Endodermal cell (in vitro differentiated cells): ENCODE results near the gene METTL27. TPM values are rescaled to one million over a fixed set of nuclear protein-coding genes. Genes with fewer than 3 reads are reported as not detected.

Experiments
- DNase-seq: peaks from one replicate; pipeline ENCODE4 v3.0.0-alpha.2; 2017
- H3K27ac ChIP-seq: 2 replicates; pipeline ENCODE4 v1.5.1; 2013; ENCODE audit warnings: mild to moderate bottlenecking, low read depth, low read length, moderate library complexity
- H3K27me3 ChIP-seq: 2 replicates; pipeline ENCODE4 v1.6.1; 2013; ENCODE audit warnings: mild to moderate bottlenecking, low read length, moderate library complexity; ENCODE audit not compliant: insufficient read depth, control insufficient read depth, poor library complexity, severe bottlenecking
- H3K36me3 ChIP-seq: 2 replicates; pipeline ENCODE4 v1.7.0; 2013; ENCODE audit warnings: mild to moderate bottlenecking, low read length, moderate library complexity; ENCODE audit not compliant: control insufficient read depth, insufficient read depth
- H3K4me1 ChIP-seq: one replicate; pipeline ENCODE4 v1.7.0; 2013; ENCODE audit warnings: low read length; ENCODE audit not compliant: control insufficient read depth, insufficient read depth
- H3K4me3 ChIP-seq: 2 replicates; pipeline ENCODE4 v1.5.1; 2013; ENCODE audit warnings: mild to moderate bottlenecking, low read length, moderate library complexity
- H3K9ac ChIP-seq: 2 replicates; pipeline ENCODE4 v1.6.1; 2013; ENCODE audit warnings: mild to moderate bottlenecking, low read length, moderate library complexity; ENCODE audit not compliant: poor library complexity, severe bottlenecking; ENCODE audit errors: extremely low read depth
- H3K9me3 ChIP-seq: 2 replicates; pipeline ENCODE4 v1.6.1; 2013; ENCODE audit warnings: mild to moderate bottlenecking, low read length, moderate library complexity; ENCODE audit not compliant: control insufficient read depth
- H3K27ac Mint-ChIP-seq: 2 replicates; pipeline ENCODE4 v1.8.0; 2020; ENCODE audit warnings: mixed read lengths
- H3K27me3 Mint-ChIP-seq: 2 replicates; pipeline ENCODE4 v1.8.0; 2021; ENCODE audit warnings: mild to moderate bottlenecking, mixed read lengths; ENCODE audit not compliant: insufficient read depth
- H3K36me3 Mint-ChIP-seq: 2 replicates; pipeline ENCODE4 v1.8.0; 2020; ENCODE audit warnings: low read depth, mixed read lengths
- H3K4me1 Mint-ChIP-seq: 2 replicates; pipeline ENCODE4 v1.8.0; 2020; ENCODE audit warnings: mixed read lengths
- H3K4me3 Mint-ChIP-seq: 2 replicates; pipeline ENCODE4 v1.8.0; 2020; ENCODE audit warnings: mild to moderate bottlenecking, moderate library complexity, mixed read lengths
- H3K9me3 Mint-ChIP-seq: 2 replicates; pipeline ENCODE4 v1.8.0; 2020; ENCODE audit warnings: mild to moderate bottlenecking, mixed read lengths
- WGBS, 2 experiments: methylation state at CpG; one replicate each; pipeline versions ENCODE4 v1.1.5 to v1.1.7; 2013; ENCODE audit warnings: missing lambda C conversion rate in 2 of 2, mixed read lengths in 1 of 2; ENCODE audit not compliant: insufficient coverage in 1 of 2, insufficient read length in 1 of 2; 5-methylcytosine and 5-hydroxymethylcytosine counted together
- total RNA-seq, 2 donors: library from RNA; stranded (reverse); fragmentation: NEBNext Ultra II Directional in 1 of 2; extraction: Animal tissue kit (Norgen Biotek cat#: 25700) in 1 of 2; gene quantifications; 2 replicates in 1 of 2; 3 replicates in 1 of 2; pipeline ENCODE4 v1.2.1, GENCODE V29; 2021
- TF ChIP-seq, protein P1 (sequence below): fragments of 200-600 bp; sonication (generic); conservative IDR thresholded peaks from 2 replicates; pipeline ENCODE4 v1.5.0; 2021; ENCODE audit warnings: antibody characterized with exemption, mild to moderate bottlenecking

Gene METTL27
- total RNA-seq, 2 donors from 2014 or later = 20.9 to 22.2 TPM

DNA sequence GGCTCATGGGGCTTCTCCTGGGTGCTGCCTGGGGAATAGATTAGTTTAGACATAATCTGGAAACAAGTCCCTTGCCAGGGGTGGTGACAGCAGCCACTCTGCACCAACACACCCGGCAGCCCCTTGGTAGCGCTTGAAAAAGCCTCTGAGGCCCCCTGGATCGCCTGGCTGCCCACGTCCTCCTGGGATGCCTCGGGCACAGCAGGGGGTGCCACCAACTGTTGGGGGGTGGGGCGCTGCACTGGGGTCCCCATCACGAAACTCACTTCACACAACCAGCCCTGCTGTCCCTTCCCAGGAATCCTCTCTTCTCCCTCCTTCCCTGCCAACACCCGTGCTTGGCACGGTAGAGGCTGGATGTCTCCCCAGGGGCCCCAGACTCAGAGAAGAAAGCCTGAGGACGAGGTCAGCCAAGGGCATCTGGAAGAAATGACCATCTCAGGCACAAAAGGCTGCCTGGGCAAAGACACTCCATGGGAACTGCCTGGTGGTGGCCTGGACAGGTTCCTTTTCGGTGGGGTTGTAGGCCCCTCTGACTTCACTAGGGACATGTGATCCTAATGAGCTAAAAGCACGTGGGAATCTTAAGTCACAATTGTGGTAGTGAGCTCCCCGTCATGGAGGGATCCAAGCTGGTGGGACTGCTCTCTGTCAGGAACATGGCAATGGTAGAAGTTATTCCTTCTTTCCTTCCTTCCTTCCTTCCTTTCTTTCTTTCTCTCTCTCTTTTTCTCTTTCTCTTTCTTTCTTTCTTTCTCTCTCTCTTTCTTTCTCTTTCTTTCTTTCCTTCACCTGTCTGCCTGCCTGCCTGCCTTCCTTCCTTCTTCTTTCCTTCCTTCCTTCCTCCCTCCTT lies 30.0 kb upstream of the METTL27 start:
- Histone ChIP-seq H3K36me3 (no peaks in the 10 kb centered on the region), H3K4me1 (peaks cover 4% of the 10 kb centered on the region), H3K27ac (no peak overlapping the region), H3K4me3 (no peak overlapping the region), H3K9me3 (no peaks in the 10 kb centered on the region), H3K9ac (no peak overlapping the region), H3K27me3 (no peaks in the 10 kb centered on the region)
- H3K36me3 Mint-ChIP-seq = no peaks in the 10 kb centered on the region
- DNase-seq = no peak
- H3K4me1 Mint-ChIP-seq = peaks cover 10% of the 10 kb centered on the region
- WGBS, 2 experiments = 81 to 84% methylated on average over 8 to 13 of the region's 13 CpGs
- no peak overlapping the region for H3K27ac Mint-ChIP-seq
- H3K27me3 Mint-ChIP-seq = peaks cover 12% of the 10 kb centered on the region
- no peaks in the 10 kb centered on the region for H3K9me3 Mint-ChIP-seq
- H3K4me3 Mint-ChIP-seq = no peak overlapping the region
- TF ChIP-seq, protein P1, sequence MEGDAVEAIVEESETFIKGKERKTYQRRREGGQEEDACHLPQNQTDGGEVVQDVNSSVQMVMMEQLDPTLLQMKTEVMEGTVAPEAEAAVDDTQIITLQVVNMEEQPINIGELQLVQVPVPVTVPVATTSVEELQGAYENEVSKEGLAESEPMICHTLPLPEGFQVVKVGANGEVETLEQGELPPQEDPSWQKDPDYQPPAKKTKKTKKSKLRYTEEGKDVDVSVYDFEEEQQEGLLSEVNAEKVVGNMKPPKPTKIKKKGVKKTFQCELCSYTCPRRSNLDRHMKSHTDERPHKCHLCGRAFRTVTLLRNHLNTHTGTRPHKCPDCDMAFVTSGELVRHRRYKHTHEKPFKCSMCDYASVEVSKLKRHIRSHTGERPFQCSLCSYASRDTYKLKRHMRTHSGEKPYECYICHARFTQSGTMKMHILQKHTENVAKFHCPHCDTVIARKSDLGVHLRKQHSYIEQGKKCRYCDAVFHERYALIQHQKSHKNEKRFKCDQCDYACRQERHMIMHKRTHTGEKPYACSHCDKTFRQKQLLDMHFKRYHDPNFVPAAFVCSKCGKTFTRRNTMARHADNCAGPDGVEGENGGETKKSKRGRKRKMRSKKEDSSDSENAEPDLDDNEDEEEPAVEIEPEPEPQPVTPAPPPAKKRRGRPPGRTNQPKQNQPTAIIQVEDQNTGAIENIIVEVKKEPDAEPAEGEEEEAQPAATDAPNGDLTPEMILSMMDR = no peak

DNA sequence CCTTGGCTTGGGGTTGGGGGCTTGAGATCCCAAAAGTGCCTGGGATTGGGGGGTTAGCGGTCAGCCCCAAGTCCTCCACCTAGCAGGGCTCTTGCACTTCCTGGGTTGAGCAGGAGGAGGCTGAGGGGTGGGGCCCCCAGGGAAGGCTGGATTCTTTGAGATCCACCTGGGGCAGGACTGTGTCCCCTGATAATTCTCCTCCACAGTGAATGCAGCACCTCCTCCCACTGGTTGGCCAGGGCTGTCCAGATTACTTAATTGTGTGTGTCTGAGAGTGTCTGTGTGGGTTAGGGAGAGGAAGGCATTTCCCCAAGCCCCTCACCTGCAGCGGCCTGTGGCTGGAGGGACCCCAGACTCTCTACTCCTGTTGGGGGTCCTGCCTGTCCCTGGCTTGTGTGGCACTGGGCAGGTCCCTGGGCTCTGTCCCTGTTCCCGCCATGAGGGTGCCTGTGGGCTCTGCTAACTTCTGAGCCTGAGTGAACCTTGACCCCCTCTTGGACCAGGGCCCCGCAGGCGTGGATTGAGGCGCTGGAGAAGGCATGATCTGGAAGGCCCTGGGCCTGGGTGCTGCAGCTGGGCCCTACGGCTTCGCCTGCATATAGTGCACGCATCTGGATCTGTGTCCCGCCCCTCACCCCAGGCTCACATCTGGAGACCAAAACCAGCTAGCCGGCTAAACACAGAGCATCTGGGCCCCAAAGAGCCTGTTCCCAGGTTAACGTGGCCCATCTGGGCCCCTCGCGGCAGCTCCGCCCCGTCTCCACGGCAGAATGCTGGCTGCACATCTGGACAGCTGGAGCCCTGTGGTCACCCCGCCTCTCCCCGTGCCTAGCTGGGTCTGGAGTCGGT lies 29.1 kb upstream of the METTL27 start:
- Mint-ChIP-seq H3K4me3 (no peak overlapping the region), H3K4me1 (peaks cover 10% of the 10 kb centered on the region), H3K9me3 (no peaks in the 10 kb centered on the region), H3K27me3 (peaks cover 11% of the 10 kb centered on the region), H3K27ac (no peak overlapping the region), H3K36me3 (no peaks in the 10 kb centered on the region)
- no peak for DNase-seq
- no peak overlapping the region for H3K9ac ChIP-seq
- no peaks in the 10 kb centered on the region for H3K27me3 ChIP-seq
- no peaks in the 10 kb centered on the region for H3K9me3 ChIP-seq
- H3K36me3 ChIP-seq = no peaks in the 10 kb centered on the region
- TF ChIP-seq, protein P1 = no peak
- WGBS, 2 experiments = 86 to 92% methylated on average over 14 to 20 of the region's 20 CpGs
- no peak overlapping the region for H3K27ac ChIP-seq
- no peak overlapping the region for H3K4me3 ChIP-seq
- H3K4me1 ChIP-seq = peaks cover 4% of the 10 kb centered on the region

DNA sequence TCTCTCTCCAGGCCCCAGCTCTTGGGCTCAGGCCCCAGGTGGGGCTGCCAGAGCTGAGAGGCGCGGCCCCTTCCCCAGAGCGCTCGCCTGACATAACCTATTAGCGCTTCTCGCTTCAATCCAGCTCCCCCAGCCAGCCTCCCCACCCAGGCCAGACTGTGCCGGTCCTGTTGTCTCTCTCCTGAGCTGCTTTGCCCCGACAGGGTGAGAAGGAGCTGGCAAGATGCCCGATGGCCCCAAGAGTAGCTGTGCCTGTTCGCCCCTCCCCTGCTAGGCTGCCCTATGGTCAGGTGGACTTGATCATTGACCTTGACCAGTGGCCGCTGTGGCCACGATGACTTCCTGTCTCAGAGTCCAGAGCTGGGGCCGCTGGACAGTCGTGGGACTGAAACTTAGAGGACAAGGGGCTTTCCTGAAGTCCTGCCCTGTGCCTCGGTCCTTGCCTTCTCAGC lies 27.8 kb upstream of the METTL27 start:
- peaks cover 4% of the 10 kb centered on the region for H3K4me1 ChIP-seq
- no peaks in the 10 kb centered on the region for H3K9me3 ChIP-seq
- peaks cover 10% of the 10 kb centered on the region for H3K4me1 Mint-ChIP-seq
- H3K27ac ChIP-seq = no peak overlapping the region
- H3K27me3 ChIP-seq = no peaks in the 10 kb centered on the region
- H3K9ac ChIP-seq = no peak overlapping the region
- TF ChIP-seq, protein P1 = no peak
- no peak overlapping the region for H3K4me3 ChIP-seq
- peak; percentile 63 for DNase-seq
- no peaks in the 10 kb centered on the region for H3K36me3 Mint-ChIP-seq
- H3K9me3 Mint-ChIP-seq = no peaks in the 10 kb centered on the region
- WGBS, 2 experiments = 79 to 81% methylated on average over 7 to 15 of the region's 15 CpGs
- peaks cover 7% of the 10 kb centered on the region for H3K27me3 Mint-ChIP-seq
- H3K27ac Mint-ChIP-seq = no peak overlapping the region
- no peaks in the 10 kb centered on the region for H3K36me3 ChIP-seq
- H3K4me3 Mint-ChIP-seq = no peak overlapping the region
